Measurements from ENCODE around the gene OR2T27.

Gene OR2T27

GRCh38 chr1:248696261-248696660, 40.9 kb upstream of the OR2T27 start:
- Histone ChIP-seq H3K4me1 (ENCODE audit: control insufficient read depth, insufficient read depth, low read length) (no peaks in the 10 kb centered on the region), H3K36me3 (ENCODE audit: control insufficient read depth in 2 of 2, insufficient read depth in 1 of 2, low read length in 2 of 2) (no peaks in the 10 kb centered on the region), H3K27ac (ENCODE audit: extremely low read depth, low read depth, low read length) (no peak overlapping the region), H3K9me3 (ENCODE audit: control insufficient read depth, insufficient read depth, low read depth, low read length) (no peaks in the 10 kb centered on the region), H3K4me3 (ENCODE audit: low read depth, low read length) (no peak overlapping the region)
- CTCF ChIA-PET = no interaction called here
- POLR2A ChIA-PET = no interaction called here
- TF ChIP-seq ZNF580 (tag by site-specific recombination; IDR thresholded peaks at IDR 0.05) (no peak), REPIN1 (tag by site-specific recombination; IDR thresholded peaks at IDR 0.05; ENCODE audit: low read depth) (no peak), ZNF830 (tag by site-specific recombination; IDR thresholded peaks at IDR 0.05; ENCODE audit: low read depth) (no peak), ZNF549 (tag by site-specific recombination; IDR thresholded peaks at IDR 0.05) (no peak), ZNF560 (tag by site-specific recombination; IDR thresholded peaks at IDR 0.05; ENCODE audit: borderline replicate concordance) (no peak), OSR2 (tag by site-specific recombination; IDR thresholded peaks at IDR 0.05) (no peak), HOXA7 (CRISPR knock-in tag; IDR thresholded peaks at IDR 0.05; ENCODE audit: borderline replicate concordance) (no peak)

- Histone ChIP-seq H3K4me3 (ENCODE audit: low read depth, low read length) (no peak overlapping the region), H3K9me3 (ENCODE audit: control insufficient read depth, insufficient read depth, low read depth, low read length) (no peaks in the 10 kb centered on the region), H3K4me1 (ENCODE audit: control insufficient read depth, insufficient read depth, low read length) (no peaks in the 10 kb centered on the region), H3K27ac (ENCODE audit: extremely low read depth, low read depth, low read length) (no peak overlapping the region), H3K36me3 (ENCODE audit: control insufficient read depth in 2 of 2, insufficient read depth in 1 of 2, low read length in 2 of 2) (no peaks in the 10 kb centered on the region)
- ChIA-PET POLR2A (no interaction called here), CTCF (no interaction called here)
- no peak for TF ChIP-seq ZNF18 (tag by site-specific recombination; IDR thresholded peaks at IDR 0.05)
- TF ChIP-seq ZNF670 (tag by site-specific recombination; IDR thresholded peaks at IDR 0.05; ENCODE audit: low read depth) = no peak
- TF ChIP-seq MYNN (tag by site-specific recombination; IDR thresholded peaks at IDR 0.05; ENCODE audit: borderline replicate concordance) = no peak
Measured at GRCh38 chr1:248695451-248696132, 40.3 kb upstream of the OR2T27 start.

- Histone ChIP-seq H3K36me3 (ENCODE audit: control insufficient read depth in 2 of 2, insufficient read depth in 1 of 2, low read length in 2 of 2) (no peaks in the 10 kb centered on the region), H3K27ac (ENCODE audit: extremely low read depth, low read depth, low read length) (no peak overlapping the region), H3K4me3 (ENCODE audit: low read depth, low read length) (no peak overlapping the region), H3K4me1 (ENCODE audit: control insufficient read depth, insufficient read depth, low read length) (no peaks in the 10 kb centered on the region), H3K9me3 (ENCODE audit: control insufficient read depth, insufficient read depth, low read depth, low read length) (no peaks in the 10 kb centered on the region)
- ChIA-PET CTCF (no interaction called here), POLR2A (no interaction called here)
- TF ChIP-seq ZNF239 (tag by site-specific recombination; IDR thresholded peaks at IDR 0.05) = no peak
- TF ChIP-seq YY1 (tag by site-specific recombination; IDR thresholded peaks at IDR 0.05) = no peak
- TF ChIP-seq ZNF335 (tag by site-specific recombination; conservative IDR thresholded peaks at IDR 0.05) = no peak
- TF ChIP-seq FEZF1 (tag by site-specific recombination; IDR thresholded peaks at IDR 0.05) = no peak
- TF ChIP-seq ZBTB1 (tag by site-specific recombination; IDR thresholded peaks at IDR 0.05) = no peak
- TF ChIP-seq GLIS2 (tag by site-specific recombination; IDR thresholded peaks at IDR 0.05) = no peak
Measured at GRCh38 chr1:248691567-248692155, 36.3 kb upstream of the OR2T27 start.

Measured in HEK293 (cell line).